SK-N-SH treated with all-trans-retinoic acid at 6 μM for 48 hours (cell line): ENCODE data around the gene CDK5.

Source experiments
- ATAC-seq: fragments of 200-7000 bp; cut with Tn5 transposase; 3 replicates; pipeline ENCODE4 v1.9.1; 2020; ENCODE audit warnings: mild to moderate bottlenecking, moderate library complexity
- BACH2 ChIP-seq: fragments of 250-450 bp; sonication (Bioruptor Pico); IDR thresholded peaks from 2 replicates; pipeline ENCODE4 v1.9.0; 2021; ENCODE audit warnings: mild to moderate bottlenecking, borderline replicate concordance
- CSDC2 ChIP-seq: fragments of 250-450 bp; sonication (Bioruptor Pico); IDR thresholded peaks from 2 replicates; pipeline ENCODE4 v1.5.0; 2020; ENCODE audit warnings: mild to moderate bottlenecking, moderate library complexity
- ESRRG ChIP-seq: fragments of 250-450 bp; sonication (Bioruptor Pico); IDR thresholded peaks from 2 replicates; pipeline ENCODE4 v1.6.1; 2021; ENCODE audit warnings: mild to moderate bottlenecking
- GLIS3 ChIP-seq: fragments of 250-450 bp; sonication (Bioruptor Pico); IDR thresholded peaks from 2 replicates; pipeline ENCODE4 v1.5.0; 2020; ENCODE audit warnings: mild to moderate bottlenecking, moderate library complexity
- ISL1 ChIP-seq: fragments of 250-450 bp; sonication (Bioruptor Pico); IDR thresholded peaks from 2 replicates; pipeline ENCODE4 v2.1.2; 2022; ENCODE audit warnings: mild to moderate bottlenecking, moderate library complexity
- OSR1 ChIP-seq: fragments of 250-450 bp; sonication (Bioruptor Pico); IDR thresholded peaks from 2 replicates; pipeline ENCODE4 v1.8.0; 2022; ENCODE audit warnings: moderate library complexity, mild to moderate bottlenecking, inconsistent platforms
- PPARA ChIP-seq: fragments of 250-450 bp; sonication (Bioruptor Pico); IDR thresholded peaks from 2 replicates; pipeline ENCODE4 v1.5.0; 2020; ENCODE audit warnings: mild to moderate bottlenecking, borderline replicate concordance
- SNAI2 ChIP-seq: fragments of 250-450 bp; sonication (Bioruptor Pico); IDR thresholded peaks from 2 replicates; pipeline ENCODE4 v1.5.0; 2020; ENCODE audit warnings: mild to moderate bottlenecking, moderate library complexity
- TCF4 ChIP-seq: fragments of 250-450 bp; sonication (Bioruptor Pico); IDR thresholded peaks from 2 replicates; pipeline ENCODE4 v1.8.0; 2021; ENCODE audit warnings: mild to moderate bottlenecking, moderate library complexity, borderline replicate concordance
- TOX ChIP-seq: fragments of 250-450 bp; sonication (Bioruptor Pico); IDR thresholded peaks from 2 replicates; pipeline ENCODE4 v1.8.0; 2021; ENCODE audit warnings: mild to moderate bottlenecking, moderate library complexity, borderline replicate concordance
- ZC3H10 ChIP-seq: fragments of 250-450 bp; sonication (Bioruptor Pico); IDR thresholded peaks from 2 replicates; pipeline ENCODE4 v1.5.1; 2021; ENCODE audit warnings: mild to moderate bottlenecking, moderate library complexity
- ZFP30 ChIP-seq: fragments of 450-650 bp; formaldehyde crosslinking; IDR thresholded peaks from 2 replicates; pipeline ENCODE4 v1.5.0; 2022; ENCODE audit warnings: mild to moderate bottlenecking, moderate library complexity
- ZNF565 ChIP-seq: fragments of 450-650 bp; formaldehyde crosslinking; conservative IDR thresholded peaks from 2 replicates; pipeline ENCODE4 v1.5.0; 2020; ENCODE audit warnings: low read depth, mild to moderate bottlenecking, moderate library complexity
- ZNF70 ChIP-seq: fragments of 450-650 bp; formaldehyde crosslinking; IDR thresholded peaks from 2 replicates; pipeline ENCODE4 v1.5.0; 2020; ENCODE audit warnings: mild to moderate bottlenecking, moderate library complexity
- ZNF8 ChIP-seq: fragments of 450-650 bp; formaldehyde crosslinking; IDR thresholded peaks from 2 replicates; pipeline ENCODE4 v1.5.0; 2020; ENCODE audit warnings: mild to moderate bottlenecking, moderate library complexity
- TF ChIP-seq, protein P1 (sequence below): fragments of 250-450 bp; sonication (Bioruptor Pico); IDR thresholded peaks from 2 replicates; pipeline ENCODE4 v1.5.1; 2020; ENCODE audit warnings: low read depth, mild to moderate bottlenecking, moderate library complexity
- TF ChIP-seq, protein P2 (sequence below): fragments of 250-450 bp; sonication (Bioruptor Pico); IDR thresholded peaks from 2 replicates; pipeline ENCODE4 v1.8.0; 2021; ENCODE audit warnings: low read depth, mild to moderate bottlenecking, moderate library complexity, borderline replicate concordance
- TF ChIP-seq, protein P3 (sequence below): fragments of 250-450 bp; sonication (Bioruptor Pico); IDR thresholded peaks from 2 replicates; pipeline ENCODE4 v1.5.0; 2020; ENCODE audit warnings: mild to moderate bottlenecking, moderate library complexity
- TF ChIP-seq, protein P4 (sequence below): fragments of 250-450 bp; sonication (Bioruptor Pico); IDR thresholded peaks from 2 replicates; pipeline ENCODE4 v1.5.1; 2021; ENCODE audit warnings: mild to moderate bottlenecking, moderate library complexity
- TF ChIP-seq, protein P5 (sequence below): fragments of 250-450 bp; sonication (Bioruptor Pico); IDR thresholded peaks from 2 replicates; pipeline ENCODE4 v1.8.0; 2020; ENCODE audit warnings: mild to moderate bottlenecking, moderate library complexity, borderline replicate concordance

CDK5 gene

DNA sequence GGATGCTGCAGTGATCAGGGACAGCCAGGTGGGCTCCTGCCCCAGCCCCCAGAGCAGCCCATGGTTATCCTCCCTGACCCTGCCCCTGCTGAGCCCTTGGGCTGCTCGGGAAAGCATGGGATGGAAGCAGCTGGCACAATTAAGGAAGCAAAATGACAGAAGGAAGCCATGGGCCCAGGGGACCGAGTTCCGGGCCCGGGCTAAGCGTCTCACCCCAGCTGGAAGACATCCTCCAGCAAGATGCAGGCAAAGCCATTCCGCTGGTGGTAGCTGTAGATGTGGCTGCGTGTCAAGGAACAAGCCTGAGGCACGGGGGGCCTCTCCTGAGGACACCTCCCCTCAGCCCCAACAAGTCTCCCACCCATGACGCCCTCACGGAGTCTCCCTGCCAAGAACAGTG lies 34.5 kb downstream of the CDK5 start (continued):
- TF ChIP-seq SNAI2 (CRISPR knock-in tag) (no peak), ZNF565 (no peak), ZNF70 (CRISPR knock-in tag) (no peak), BACH2 (no peak), CSDC2 (no peak), GLIS3 (CRISPR knock-in tag) (no peak)
- TF ChIP-seq, all 23 proteins: peak for 0

DNA sequence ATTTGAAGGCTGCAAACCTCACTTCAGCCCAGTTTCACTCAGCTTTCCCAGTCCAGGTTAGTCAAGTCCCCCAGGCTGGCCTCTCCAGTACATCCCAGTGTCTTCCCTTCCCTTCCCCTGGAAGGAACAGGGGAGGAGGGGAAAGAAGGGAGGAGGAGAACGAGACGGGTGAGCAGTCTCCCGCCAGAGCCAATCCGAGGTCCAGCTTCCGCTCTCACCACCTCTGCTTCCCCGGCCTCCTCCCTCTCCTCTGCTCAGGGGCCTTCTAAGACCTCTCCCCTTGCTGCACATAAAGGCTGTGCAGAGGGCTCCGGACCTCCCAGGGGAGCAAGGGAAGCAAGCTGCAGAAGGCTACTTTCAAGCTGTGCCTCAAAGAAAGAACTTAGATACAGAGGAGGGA lies 37.5 kb downstream of the CDK5 start:
- TF ChIP-seq GLIS3 (CRISPR knock-in tag) = no peak
- TF ChIP-seq, protein P1, sequence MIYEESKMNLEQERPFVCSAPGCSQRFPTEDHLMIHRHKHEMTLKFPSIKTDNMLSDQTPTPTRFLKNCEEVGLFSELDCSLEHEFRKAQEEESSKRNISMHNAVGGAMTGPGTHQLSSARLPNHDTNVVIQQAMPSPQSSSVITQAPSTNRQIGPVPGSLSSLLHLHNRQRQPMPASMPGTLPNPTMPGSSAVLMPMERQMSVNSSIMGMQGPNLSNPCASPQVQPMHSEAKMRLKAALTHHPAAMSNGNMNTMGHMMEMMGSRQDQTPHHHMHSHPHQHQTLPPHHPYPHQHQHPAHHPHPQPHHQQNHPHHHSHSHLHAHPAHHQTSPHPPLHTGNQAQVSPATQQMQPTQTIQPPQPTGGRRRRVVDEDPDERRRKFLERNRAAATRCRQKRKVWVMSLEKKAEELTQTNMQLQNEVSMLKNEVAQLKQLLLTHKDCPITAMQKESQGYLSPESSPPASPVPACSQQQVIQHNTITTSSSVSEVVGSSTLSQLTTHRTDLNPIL (CRISPR knock-in tag) = no peak
- no peak for TF ChIP-seq BACH2
- TF ChIP-seq, protein P2, sequence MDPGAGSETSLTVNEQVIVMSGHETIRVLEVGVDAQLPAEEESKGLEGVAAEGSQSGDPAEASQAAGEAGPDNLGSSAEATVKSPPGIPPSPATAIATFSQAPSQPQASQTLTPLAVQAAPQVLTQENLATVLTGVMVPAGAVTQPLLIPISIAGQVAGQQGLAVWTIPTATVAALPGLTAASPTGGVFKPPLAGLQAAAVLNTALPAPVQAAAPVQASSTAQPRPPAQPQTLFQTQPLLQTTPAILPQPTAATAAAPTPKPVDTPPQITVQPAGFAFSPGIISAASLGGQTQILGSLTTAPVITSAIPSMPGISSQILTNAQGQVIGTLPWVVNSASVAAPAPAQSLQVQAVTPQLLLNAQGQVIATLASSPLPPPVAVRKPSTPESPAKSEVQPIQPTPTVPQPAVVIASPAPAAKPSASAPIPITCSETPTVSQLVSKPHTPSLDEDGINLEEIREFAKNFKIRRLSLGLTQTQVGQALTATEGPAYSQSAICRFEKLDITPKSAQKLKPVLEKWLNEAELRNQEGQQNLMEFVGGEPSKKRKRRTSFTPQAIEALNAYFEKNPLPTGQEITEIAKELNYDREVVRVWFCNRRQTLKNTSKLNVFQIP (CRISPR knock-in tag) = no peak
- no peak for TF ChIP-seq ESRRG (CRISPR knock-in tag)
- ATAC-seq = no peak

DNA sequence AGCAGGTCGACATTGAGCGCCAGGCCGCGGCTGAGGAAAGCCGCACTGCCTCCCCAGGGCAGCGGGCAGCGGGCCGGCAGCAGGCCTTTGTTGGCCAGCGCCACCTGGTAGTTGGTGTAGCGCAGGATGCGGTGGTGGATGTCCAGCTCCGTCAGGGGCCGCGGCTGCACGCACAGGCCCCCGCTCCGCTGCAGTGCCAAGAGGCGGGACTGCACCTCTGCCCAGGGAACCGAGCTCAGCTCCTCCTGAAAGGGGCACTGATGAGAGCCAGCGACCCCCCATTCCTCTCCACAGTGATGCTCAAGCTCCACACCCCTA lies 38.6 kb downstream of the CDK5 start:
- no peak for ATAC-seq
- TF ChIP-seq, protein P3, sequence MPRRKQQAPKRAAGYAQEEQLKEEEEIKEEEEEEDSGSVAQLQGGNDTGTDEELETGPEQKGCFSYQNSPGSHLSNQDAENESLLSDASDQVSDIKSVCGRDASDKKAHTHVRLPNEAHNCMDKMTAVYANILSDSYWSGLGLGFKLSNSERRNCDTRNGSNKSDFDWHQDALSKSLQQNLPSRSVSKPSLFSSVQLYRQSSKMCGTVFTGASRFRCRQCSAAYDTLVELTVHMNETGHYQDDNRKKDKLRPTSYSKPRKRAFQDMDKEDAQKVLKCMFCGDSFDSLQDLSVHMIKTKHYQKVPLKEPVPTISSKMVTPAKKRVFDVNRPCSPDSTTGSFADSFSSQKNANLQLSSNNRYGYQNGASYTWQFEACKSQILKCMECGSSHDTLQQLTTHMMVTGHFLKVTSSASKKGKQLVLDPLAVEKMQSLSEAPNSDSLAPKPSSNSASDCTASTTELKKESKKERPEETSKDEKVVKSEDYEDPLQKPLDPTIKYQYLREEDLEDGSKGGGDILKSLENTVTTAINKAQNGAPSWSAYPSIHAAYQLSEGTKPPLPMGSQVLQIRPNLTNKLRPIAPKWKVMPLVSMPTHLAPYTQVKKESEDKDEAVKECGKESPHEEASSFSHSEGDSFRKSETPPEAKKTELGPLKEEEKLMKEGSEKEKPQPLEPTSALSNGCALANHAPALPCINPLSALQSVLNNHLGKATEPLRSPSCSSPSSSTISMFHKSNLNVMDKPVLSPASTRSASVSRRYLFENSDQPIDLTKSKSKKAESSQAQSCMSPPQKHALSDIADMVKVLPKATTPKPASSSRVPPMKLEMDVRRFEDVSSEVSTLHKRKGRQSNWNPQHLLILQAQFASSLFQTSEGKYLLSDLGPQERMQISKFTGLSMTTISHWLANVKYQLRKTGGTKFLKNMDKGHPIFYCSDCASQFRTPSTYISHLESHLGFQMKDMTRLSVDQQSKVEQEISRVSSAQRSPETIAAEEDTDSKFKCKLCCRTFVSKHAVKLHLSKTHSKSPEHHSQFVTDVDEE (CRISPR knock-in tag) = no peak
- TF ChIP-seq ZNF8 (CRISPR knock-in tag) = no peak
- TF ChIP-seq ZFP30 (CRISPR knock-in tag) = no peak

DNA sequence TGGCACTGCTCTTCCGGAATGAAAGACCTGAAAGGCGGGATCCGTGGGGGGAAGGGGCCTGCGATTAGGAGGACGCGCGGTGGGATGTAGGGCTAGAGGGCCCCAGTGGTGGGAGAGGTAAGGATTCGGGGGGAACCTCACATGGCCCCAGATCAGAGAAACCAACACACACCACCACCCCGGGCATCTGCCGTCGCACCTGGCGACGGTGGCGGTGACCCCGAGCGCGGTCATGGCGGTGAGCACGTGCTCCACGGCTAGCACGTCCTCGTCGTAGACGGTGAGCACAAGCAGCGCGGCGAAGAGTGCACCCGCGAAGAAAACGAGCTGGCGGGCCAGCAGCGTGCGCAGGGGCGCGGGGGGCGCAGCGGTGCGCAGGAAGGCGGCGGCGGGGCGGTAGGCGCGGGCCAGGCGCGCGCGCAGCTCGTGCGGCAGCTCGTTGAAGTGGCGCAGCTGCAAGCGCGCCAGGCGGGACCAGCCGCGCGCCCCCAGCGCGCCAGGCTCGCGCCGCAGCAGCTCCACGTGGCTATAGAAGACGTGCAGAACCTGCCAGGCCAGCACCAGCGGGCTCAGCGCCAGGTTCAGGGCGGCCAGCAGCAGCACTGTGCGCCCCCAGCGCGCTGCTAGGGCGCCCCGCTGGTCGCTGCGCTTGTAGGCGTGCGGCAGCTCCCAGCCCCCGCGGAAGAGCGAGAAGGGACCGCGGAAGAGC lies 39.1 kb downstream of the CDK5 start:
- TF ChIP-seq ZNF70 (CRISPR knock-in tag) = 0 out of 2 replicates have a peak, but pooled peaks have one; percentile 40
- TF ChIP-seq, protein P4, sequence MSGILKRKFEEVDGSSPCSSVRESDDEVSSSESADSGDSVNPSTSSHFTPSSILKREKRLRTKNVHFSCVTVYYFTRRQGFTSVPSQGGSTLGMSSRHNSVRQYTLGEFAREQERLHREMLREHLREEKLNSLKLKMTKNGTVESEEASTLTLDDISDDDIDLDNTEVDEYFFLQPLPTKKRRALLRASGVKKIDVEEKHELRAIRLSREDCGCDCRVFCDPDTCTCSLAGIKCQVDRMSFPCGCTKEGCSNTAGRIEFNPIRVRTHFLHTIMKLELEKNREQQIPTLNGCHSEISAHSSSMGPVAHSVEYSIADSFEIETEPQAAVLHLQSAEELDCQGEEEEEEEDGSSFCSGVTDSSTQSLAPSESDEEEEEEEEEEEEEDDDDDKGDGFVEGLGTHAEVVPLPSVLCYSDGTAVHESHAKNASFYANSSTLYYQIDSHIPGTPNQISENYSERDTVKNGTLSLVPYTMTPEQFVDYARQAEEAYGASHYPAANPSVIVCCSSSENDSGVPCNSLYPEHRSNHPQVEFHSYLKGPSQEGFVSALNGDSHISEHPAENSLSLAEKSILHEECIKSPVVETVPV (CRISPR knock-in tag) = no peak
- TF ChIP-seq ZC3H10 (CRISPR knock-in tag) = no peak
- no peak for TF ChIP-seq ISL1
- no peak for TF ChIP-seq TOX (CRISPR knock-in tag)
- TF ChIP-seq OSR1 (CRISPR knock-in tag) = no peak
- TF ChIP-seq TCF4 (CRISPR knock-in tag) = no peak
- no peak; the same call in none of the 3 replicates for ATAC-seq

DNA sequence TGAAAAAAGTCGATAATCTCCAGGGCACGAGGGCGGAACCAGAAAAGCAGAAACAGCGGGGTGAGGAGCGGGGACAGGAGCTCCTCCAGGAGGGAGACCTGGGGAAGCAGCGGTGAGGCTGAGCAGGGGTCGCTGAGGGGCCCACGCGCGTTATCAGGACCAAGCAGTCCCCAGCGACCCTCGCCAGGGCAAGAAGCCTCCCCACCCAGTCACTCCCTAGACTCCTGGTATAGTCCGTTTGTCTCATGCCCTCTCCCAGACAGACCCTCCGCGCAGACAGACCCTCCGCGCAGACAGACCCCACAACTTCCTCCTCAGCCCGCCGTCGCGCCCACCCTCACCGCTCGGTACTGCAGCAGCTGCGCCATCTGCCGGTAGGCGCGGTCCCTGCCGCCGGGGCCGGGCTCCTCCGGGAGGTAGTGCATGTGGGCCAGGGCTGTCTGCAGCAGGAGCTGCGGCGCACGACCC lies 39.7 kb downstream of the CDK5 start:
- peak; percentile 87 for ATAC-seq
- TF ChIP-seq, protein P1 (CRISPR knock-in tag) = no peak
- TF ChIP-seq ISL1 = no peak
- TF ChIP-seq, protein P3 (CRISPR knock-in tag) = no peak
- no peak for TF ChIP-seq ZC3H10 (CRISPR knock-in tag)
- no peak for TF ChIP-seq GLIS3 (CRISPR knock-in tag)
- TF ChIP-seq, protein P5, sequence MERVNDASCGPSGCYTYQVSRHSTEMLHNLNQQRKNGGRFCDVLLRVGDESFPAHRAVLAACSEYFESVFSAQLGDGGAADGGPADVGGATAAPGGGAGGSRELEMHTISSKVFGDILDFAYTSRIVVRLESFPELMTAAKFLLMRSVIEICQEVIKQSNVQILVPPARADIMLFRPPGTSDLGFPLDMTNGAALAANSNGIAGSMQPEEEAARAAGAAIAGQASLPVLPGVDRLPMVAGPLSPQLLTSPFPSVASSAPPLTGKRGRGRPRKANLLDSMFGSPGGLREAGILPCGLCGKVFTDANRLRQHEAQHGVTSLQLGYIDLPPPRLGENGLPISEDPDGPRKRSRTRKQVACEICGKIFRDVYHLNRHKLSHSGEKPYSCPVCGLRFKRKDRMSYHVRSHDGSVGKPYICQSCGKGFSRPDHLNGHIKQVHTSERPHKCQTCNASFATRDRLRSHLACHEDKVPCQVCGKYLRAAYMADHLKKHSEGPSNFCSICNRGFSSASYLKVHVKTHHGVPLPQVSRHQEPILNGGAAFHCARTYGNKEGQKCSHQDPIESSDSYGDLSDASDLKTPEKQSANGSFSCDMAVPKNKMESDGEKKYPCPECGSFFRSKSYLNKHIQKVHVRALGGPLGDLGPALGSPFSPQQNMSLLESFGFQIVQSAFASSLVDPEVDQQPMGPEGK (CRISPR knock-in tag) = no peak
- no peak for TF ChIP-seq PPARA (CRISPR knock-in tag)
- no peak for TF ChIP-seq ZNF565
- no peak for TF ChIP-seq TOX (CRISPR knock-in tag)
- no peak for TF ChIP-seq CSDC2
